Neural cell (in vitro differentiated cells): ENCODE measurements around the gene CCDC83. TPM values are rescaled to one million over a fixed set of nuclear protein-coding genes. Genes with fewer than 3 reads are reported as not detected.
A peak's percentile ranks its signal among the peaks of the same experiment; 100 is the strongest.

Experiments used
- H2AFZ ChIP-seq: fragments of 200-600, 300-800 bp; sonication (generic), shearing (Covaris generic); 2 replicates; pipeline ENCODE4 v1.6.0; 2014; ENCODE audit warnings: low read depth, mild to moderate bottlenecking, antibody characterized with exemption, low read length, moderate library complexity
- H3F3A ChIP-seq: fragments of 200-600 bp; shearing (Covaris generic); 2 replicates; pipeline ENCODE4 v1.6.1; 2016; ENCODE audit warnings: mild to moderate bottlenecking, moderate library complexity, mixed read lengths, antibody characterized with exemption, low read length; ENCODE audit not compliant: insufficient read depth, poor library complexity, severe bottlenecking
- H3K27ac ChIP-seq: fragments of 200-600, 300-800 bp; sonication (generic), shearing (Covaris generic); 2 replicates; pipeline ENCODE4 v1.5.1; 2014; ENCODE audit warnings: mild to moderate bottlenecking, low read length, moderate library complexity
- H3K27me3 ChIP-seq: fragments of 300-800, 200-600 bp; sonication (generic), shearing (Covaris generic); 2 replicates; pipeline ENCODE4 v1.6.0; 2014; ENCODE audit warnings: mild to moderate bottlenecking, low read depth, low read length, moderate library complexity; ENCODE audit not compliant: insufficient read depth
- H3K36me3 ChIP-seq: fragments of 300-800, 200-600 bp; sonication (generic), shearing (Covaris generic); 2 replicates; pipeline ENCODE4 v1.5.1; 2014; ENCODE audit warnings: mild to moderate bottlenecking, antibody characterized with exemption, low read length, moderate library complexity; ENCODE audit not compliant: insufficient read depth
- H3K4me2 ChIP-seq: fragments of 300-800, 200-600 bp; sonication (generic), shearing (Covaris generic); 2 replicates; pipeline ENCODE4 v1.6.0; 2014; ENCODE audit warnings: mild to moderate bottlenecking, low read length
- H3K4me3 ChIP-seq: fragments of 300-800, 200-600 bp; sonication (generic), shearing (Covaris generic); 2 replicates; pipeline ENCODE4 v1.5.1; 2014; ENCODE audit warnings: mild to moderate bottlenecking, low read length, moderate library complexity
- H3K79me2 ChIP-seq: fragments of 200-600 bp; shearing (Covaris generic); replicated peaks from 2 replicates; pipeline ENCODE4 v1.6.0; 2014; ENCODE audit warnings: mild to moderate bottlenecking, low read length, moderate library complexity; ENCODE audit not compliant: insufficient read depth
- H3K9ac ChIP-seq: fragments of 300-800, 200-600 bp; sonication (generic), shearing (Covaris generic); 2 replicates; pipeline ENCODE4 v1.6.1; 2016; ENCODE audit warnings: mild to moderate bottlenecking, low read length, mixed read lengths
- H3K9me2 ChIP-seq: fragments of 200-600 bp; shearing (Covaris generic); 2 replicates; pipeline ENCODE4 v1.6.1; 2016; ENCODE audit warnings: mild to moderate bottlenecking, low read length, mixed read lengths; ENCODE audit not compliant: insufficient read depth
- H3K9me3 ChIP-seq: fragments of 200-600, 300-800 bp; sonication (generic), shearing (Covaris generic); 2 replicates; pipeline ENCODE4 v1.6.1; 2016; ENCODE audit warnings: mild to moderate bottlenecking, mixed run types, low read length, moderate library complexity, mixed read lengths
- H4K20me1 ChIP-seq: fragments of 200-600 bp; shearing (Covaris generic); 2 replicates; pipeline ENCODE4 v1.6.1; 2016; ENCODE audit warnings: mild to moderate bottlenecking, mixed run types; ENCODE audit not compliant: insufficient read depth
- CTCF ChIP-seq: fragments of 450-650 bp; IDR thresholded peaks from 2 replicates; pipeline ENCODE4 v1.5.1; 2014; ENCODE audit warnings: antibody characterized with exemption, mild to moderate bottlenecking, moderate library complexity; ENCODE audit not compliant: poor library complexity, severe bottlenecking
- EP300 ChIP-seq: fragments of 450-650 bp; conservative IDR thresholded peaks from 2 replicates; pipeline ENCODE4 v1.6.1; 2014; ENCODE audit warnings: antibody characterized with exemption, mild to moderate bottlenecking, moderate library complexity; ENCODE audit not compliant: poor library complexity, severe bottlenecking
- EZH2 ChIP-seq: fragments of 200-600, 300-800 bp; shearing (Covaris generic), sonication (generic); IDR thresholded peaks from 2 replicates; pipeline ENCODE4 v1.6.1; 2014; ENCODE audit warnings: antibody characterized with exemption, low read length, borderline replicate concordance, mild to moderate bottlenecking; ENCODE audit not compliant: insufficient read depth, poor library complexity, severe bottlenecking
- MXI1 ChIP-seq: fragments of 450-650 bp; conservative IDR thresholded peaks from 2 replicates; pipeline ENCODE4 v1.6.1; 2014; ENCODE audit warnings: antibody characterized with exemption, mild to moderate bottlenecking; ENCODE audit not compliant: poor library complexity, severe bottlenecking
- POLR2AphosphoS5 ChIP-seq: IDR thresholded peaks from 2 replicates; pipeline ENCODE4 v1.6.1; 2012
- RAD21 ChIP-seq: fragments of 450-650 bp; conservative IDR thresholded peaks from 2 replicates; pipeline ENCODE4 v1.6.1; 2014; ENCODE audit warnings: antibody characterized with exemption, mild to moderate bottlenecking, moderate library complexity
- REST ChIP-seq: IDR thresholded peaks from 2 replicates; pipeline ENCODE4 v1.6.1; 2012; ENCODE audit warnings: borderline replicate concordance
- SMC3 ChIP-seq: fragments of 450-650 bp; conservative IDR thresholded peaks from 2 replicates; pipeline ENCODE4 v1.6.1; 2014; ENCODE audit warnings: antibody characterized with exemption, mild to moderate bottlenecking, moderate library complexity; ENCODE audit not compliant: poor library complexity
- TAF1 ChIP-seq: IDR thresholded peaks from 2 replicates; pipeline ENCODE4 v1.6.1; 2012; ENCODE audit warnings: low read depth
- polyA minus RNA-seq: library from RNA; depleted of rRNA, polyadenylated mRNA; stranded (reverse); fragments of >200 nt; gene quantifications from 2 replicates; pipeline ENCODE4 v1.2.3, GENCODE V29; 2014
- polyA plus RNA-seq: library from polyadenylated mRNA; depleted of rRNA; stranded (reverse); fragments of >200 nt; gene quantifications from 2 replicates; pipeline ENCODE4 v1.2.3, GENCODE V29; 2014

CCDC83 gene
- polyA plus RNA-seq = not detected in 2 replicates
- polyA minus RNA-seq = not detected in 2 replicates

- H3K79me2 ChIP-seq = no peaks in the 10 kb centered on the region
- peak within 1 kb of the TSS; percentile 41 for H3K4me2 ChIP-seq
- H4K20me1 ChIP-seq = no peaks in the 10 kb centered on the region
- peak within 1 kb of the TSS; percentile 39 for H3K9ac ChIP-seq
- H3K27me3 ChIP-seq = no peaks in the 10 kb centered on the region
- peak within 1 kb of the TSS; percentile 61 for H2AFZ ChIP-seq
- H3K4me3 ChIP-seq = peak within 1 kb of the TSS; percentile 69
- no peaks in the 10 kb centered on the region for H3K9me3 ChIP-seq
- no peak within 1 kb of the TSS for H3K27ac ChIP-seq
- TF ChIP-seq SMC3 (no peak), EZH2 (no peak)
- H3K36me3 ChIP-seq = no peaks in the 10 kb centered on the region
- no peaks in the 10 kb centered on the region for H3F3A ChIP-seq
- no peaks in the 10 kb centered on the region for H3K9me2 ChIP-seq
These were observed at the start of gene CCDC83 for GRCh38 chr11:85855341-85855656. Gene CCDC83, plus strand, starts transcription at chr11:85855383. Its CDS starts 9,741 bp downstream, at chr11:85865124.

GRCh38 chr11:85805387-85805786 lies 49.8 kb upstream of the CCDC83 start:
- peaks cover 6% of the 10 kb centered on the region for H3K27me3 ChIP-seq
- no peaks in the 10 kb centered on the region for H3K9me2 ChIP-seq
- no peak overlapping the region for H3K4me2 ChIP-seq
- H3K27ac ChIP-seq = no peak overlapping the region
- no peaks in the 10 kb centered on the region for H3K9me3 ChIP-seq
- H3K9ac ChIP-seq = no peak overlapping the region
- H2AFZ ChIP-seq = no peak overlapping the region
- no peak overlapping the region for H3K4me3 ChIP-seq
- no peaks in the 10 kb centered on the region for H3F3A ChIP-seq
- H3K36me3 ChIP-seq = no peaks in the 10 kb centered on the region
- no peaks in the 10 kb centered on the region for H4K20me1 ChIP-seq
- TF ChIP-seq TAF1 = no peak
- TF ChIP-seq EP300 = no peak
- H3K79me2 ChIP-seq = no peaks in the 10 kb centered on the region

DNA sequence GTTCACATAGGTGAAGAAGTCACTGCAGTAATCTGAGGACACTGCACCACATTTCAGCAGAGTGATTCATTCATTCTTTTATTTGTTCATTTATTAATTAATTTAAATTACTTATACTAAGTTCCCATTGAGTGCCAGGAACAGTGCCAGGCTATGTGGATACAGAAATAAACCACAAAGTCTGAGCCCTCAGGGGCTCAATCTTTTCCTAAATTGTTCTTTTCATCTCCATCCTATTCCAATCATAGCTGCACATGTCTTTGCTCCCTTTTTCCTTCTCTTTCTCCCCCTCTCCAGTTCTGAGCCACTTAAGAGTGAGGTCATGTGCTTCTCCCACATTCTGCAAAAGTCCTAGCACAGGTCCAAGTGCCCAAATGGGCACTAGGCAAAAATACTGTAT lies 49.2 kb upstream of the CCDC83 start:
- Histone ChIP-seq H3K9ac (no peak overlapping the region), H3F3A (no peaks in the 10 kb centered on the region), H3K79me2 (no peaks in the 10 kb centered on the region), H4K20me1 (no peaks in the 10 kb centered on the region), H3K27me3 (peaks cover 12% of the 10 kb centered on the region), H3K36me3 (no peaks in the 10 kb centered on the region), H2AFZ (no peak overlapping the region), H3K4me2 (no peak overlapping the region), H3K27ac (no peak overlapping the region), H3K9me3 (no peaks in the 10 kb centered on the region), H3K4me3 (no peak overlapping the region), H3K9me2 (no peaks in the 10 kb centered on the region)
- TF ChIP-seq TAF1 = no peak
- TF ChIP-seq MXI1 = no peak
- TF ChIP-seq REST = no peak
- no peak for TF ChIP-seq RAD21
- no peak for TF ChIP-seq CTCF
- TF ChIP-seq EP300 = no peak
- no peak for TF ChIP-seq SMC3
- TF ChIP-seq POLR2AphosphoS5 = no peak
- TF ChIP-seq EZH2 = no peak
